GM12891 (cell line): ENCODE results near the gene RAB35.

ENCODE experiments used
- POLR2A ChIP-seq: IDR thresholded peaks from 2 replicates; pipeline ENCODE4 v1.6.1; 2011; ENCODE audit warnings: low read depth, low read length, control low read depth
- POLR2AphosphoS5 ChIP-seq: IDR thresholded peaks from 2 replicates; pipeline ENCODE4 v1.6.1; 2011; ENCODE audit warnings: low read depth, low read length, control low read depth
- POU2F2 ChIP-seq: IDR thresholded peaks from 2 replicates; pipeline ENCODE4 v1.6.1; 2011; ENCODE audit warnings: low read depth, mild to moderate bottlenecking, control low read depth, low read length, moderate library complexity
- SPI1 ChIP-seq: IDR thresholded peaks from 2 replicates; pipeline ENCODE4 v1.6.1; 2011; ENCODE audit warnings: low read depth, low read length, control low read depth
- TAF1 ChIP-seq: IDR thresholded peaks from 2 replicates; pipeline ENCODE4 v1.6.1; 2011; ENCODE audit warnings: low read depth, low read length, control low read depth

DNA sequence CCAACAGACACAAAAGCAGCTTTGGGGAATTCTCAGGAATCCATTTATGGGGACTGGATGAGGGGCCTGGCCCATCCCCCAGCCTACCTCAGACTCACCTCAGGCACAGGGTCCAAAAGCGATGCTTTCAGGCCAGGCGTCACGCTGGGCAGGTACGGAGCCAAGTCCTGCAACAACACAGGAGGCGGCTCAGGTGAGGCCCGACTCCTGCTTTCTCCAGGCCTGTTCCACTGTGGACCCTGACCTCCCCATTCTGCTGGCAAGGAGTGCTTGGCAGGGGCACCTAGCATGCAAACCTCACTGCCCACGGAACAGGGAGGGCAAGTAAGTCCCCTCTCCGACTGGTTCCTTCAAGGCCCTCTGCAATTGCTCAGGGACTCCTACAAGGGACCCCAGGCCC lies 28.6 kb upstream of the RAB35 start:
- TF ChIP-seq POLR2AphosphoS5 (no peak; the same call in 1 of the 2 replicates), POLR2A (no peak), SPI1 (no peak), TAF1 (no peak), POU2F2 (no peak)
